HG03095 (cell line): ENCODE results near the gene RBCK1.
"Not testable (repeated sequence)": the region's sequence is repeated elsewhere in the genome, so short reads cannot be mapped to it uniquely, and the experiment has no call there.

Experiments used
- ATAC-seq: cut with Tn5 transposase; IDR thresholded peaks from one replicate; pipeline ENCODE4 v1.9.1; 2021; ENCODE audit warnings: moderate library complexity; ENCODE audit not compliant: unreplicated experiment

RBCK1 gene

DNA sequence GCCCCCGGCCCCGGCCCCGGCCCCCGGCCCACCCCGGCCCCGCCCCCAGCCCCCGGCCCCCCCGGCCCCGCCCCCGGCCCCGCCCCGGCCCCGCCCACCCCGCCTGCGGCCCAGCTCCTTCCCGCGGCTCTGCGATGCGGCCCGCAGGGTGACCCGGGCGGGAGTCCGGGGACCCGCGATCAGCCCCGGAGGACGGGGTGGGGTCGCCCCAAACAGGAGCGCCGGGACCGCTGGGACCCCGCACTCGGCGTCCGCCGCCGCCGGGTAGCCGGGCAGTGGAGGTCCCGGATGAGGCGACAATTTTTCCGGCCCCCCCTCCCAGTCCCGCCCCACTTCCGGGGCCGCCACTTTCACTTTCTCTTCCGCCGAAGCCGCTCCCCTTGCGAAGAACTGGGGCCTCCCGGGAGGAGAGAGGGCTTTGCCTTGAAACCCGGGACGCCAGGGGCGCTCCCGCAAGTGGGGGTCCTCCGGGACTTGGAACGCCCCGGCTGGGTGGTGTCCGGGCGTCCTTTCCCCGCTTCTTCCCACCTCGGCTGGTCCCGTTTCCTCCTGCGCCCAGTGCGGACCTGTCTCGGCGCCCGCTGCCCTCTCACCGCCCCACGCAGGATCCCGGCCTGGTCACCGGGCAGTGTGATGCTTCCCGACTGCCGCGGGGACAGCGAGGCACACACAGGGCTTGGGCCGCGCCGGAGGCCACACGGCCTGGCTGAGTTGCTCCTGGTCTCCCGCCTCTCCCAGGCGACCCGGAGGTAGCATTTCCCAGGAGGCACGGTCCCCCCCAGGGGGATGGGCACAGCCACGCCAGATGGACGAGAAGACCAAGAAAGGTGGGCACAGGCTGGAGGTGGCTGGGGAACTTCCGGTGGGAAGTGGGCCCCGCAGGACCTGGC, at the start of gene RBCK1:
TSS of gene RBCK1 (plus strand) at position 347 of the 890 bp plus-strand sequence. CDS start at position 806, 459 bp downstream.
- ATAC-seq, result peak; percentile 67

DNA sequence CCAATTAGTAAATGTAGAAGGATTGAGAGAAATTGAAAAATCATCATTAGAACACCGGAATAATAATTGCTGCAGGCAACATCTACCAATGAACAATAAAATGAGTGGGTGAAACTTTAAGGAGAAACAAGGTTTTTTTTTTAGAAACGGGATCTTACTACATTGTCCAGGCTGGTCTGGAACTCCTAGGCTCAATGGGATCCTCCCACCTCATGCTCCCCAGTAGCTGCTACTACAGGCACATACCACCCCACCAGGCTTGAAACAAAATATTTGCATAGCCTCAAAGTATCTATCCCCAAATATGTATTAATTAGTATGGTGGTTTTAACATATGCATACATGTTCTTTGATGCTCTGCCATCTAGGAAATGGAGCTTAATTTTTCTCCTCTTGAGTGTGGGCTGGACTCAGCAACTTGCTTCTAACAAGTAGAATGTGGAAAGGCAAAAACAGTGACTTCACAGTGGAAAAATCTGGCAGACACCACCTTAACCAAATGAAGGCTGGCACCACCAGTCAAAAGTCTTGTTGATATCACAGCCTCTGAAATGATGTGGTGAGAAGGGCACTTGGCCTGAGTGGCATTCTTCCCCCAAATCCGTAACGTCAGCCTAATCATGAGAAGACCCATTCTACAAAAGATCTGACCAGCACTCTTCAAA, 49.1 kb upstream of the RBCK1 start:
- ATAC-seq, result no peak

DNA sequence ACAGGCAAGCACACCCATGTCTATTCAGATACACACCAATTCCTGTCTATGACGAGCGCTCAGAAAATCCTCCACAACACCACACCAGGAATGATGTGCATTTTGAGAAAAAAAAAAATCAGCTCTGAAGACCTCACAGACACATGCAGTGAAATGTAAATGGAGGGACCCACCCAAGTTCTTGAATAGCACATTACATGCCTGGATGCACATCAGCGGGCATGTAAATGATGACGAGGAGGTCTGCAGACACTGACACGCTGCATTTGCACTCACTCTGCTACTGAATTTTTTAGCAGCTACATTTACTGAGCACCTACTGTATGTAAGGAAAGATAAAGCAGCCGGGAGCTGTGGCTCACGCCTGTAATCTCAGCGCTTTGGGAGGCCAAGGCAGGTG, 46.5 kb upstream of the RBCK1 start:
- no peak for ATAC-seq

DNA sequence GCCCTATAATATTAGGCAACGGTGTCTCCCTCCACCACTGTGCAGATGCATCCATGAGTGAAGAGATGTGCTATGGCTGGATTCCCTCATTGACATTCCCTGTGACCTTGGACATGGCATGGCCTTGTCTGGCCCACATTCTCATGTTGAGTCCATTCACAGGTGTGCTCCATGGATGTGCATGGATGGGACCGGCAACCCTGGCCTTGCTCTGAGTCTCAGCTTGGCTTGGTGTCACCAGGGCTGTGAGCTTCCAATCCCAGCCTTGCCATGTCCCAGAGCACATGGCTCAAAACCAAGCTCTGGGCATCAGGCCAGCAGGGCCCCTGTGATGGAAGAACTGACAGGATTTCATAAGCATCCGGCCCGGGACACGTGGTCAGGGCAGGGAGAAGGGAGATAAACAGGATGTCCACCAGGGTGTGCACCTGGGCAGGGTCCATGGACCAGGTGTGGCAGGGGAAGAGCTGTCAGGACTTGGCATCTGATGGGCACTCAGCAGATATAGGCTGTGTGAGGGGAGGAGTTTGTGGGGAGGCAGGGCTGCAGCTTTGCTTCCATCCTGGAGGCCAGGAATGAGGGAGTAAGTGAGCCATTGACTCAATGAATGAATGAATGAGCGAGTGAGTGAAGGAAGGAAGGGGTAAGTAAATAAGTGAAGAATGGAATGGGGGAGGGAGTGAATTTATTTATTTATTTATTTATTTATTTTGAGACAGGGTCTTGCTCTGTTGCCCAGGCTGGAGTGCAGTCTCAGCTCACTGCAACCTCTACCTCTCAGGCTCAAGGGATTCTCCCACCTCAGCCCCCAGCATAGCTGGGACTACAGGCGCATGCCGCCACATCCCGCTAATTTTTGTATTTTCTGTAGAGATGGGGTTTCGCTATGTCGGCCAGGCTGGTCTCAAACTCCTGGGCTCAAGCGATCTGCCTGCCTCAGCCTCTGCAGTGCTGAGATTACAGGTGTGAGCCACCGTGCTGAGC, 45.5 kb upstream of the RBCK1 start:
- no peak for ATAC-seq

DNA sequence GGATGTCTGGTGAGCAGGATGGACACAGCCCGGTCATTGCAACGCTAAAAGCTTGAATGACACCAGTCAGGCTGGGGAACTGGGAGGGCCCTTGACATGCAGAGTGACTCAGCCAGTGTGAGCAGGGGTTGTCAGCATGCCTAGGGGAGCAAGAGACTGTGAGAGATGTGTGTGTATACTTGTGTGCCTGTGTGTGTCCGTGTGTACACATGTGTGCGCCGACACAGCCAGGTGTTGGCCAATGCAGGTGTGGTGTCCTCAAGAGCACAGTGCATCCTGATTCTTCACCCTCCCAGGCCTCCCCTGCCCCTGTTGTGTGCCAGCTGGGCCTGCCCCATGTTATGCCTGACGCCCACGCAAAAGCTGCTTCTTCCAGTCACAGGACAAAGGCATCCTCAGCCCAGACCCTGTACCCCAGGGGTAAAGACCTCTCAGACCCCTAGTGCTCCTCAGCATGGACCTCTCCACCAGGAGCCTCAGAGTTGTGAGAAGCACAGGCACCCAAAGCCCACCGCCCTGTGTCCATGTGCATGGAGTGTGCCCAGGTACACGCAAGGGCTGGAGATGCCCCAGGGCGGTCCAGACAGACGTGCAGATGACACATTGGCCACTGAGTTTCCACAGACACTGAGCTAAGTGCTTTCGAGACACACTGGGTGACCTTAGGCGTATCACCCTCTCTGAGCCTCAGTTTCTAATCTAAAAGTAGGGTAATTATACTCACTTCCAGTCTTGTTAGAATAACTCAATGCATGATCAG, 44.6 kb upstream of the RBCK1 start:
- no peak for ATAC-seq

DNA sequence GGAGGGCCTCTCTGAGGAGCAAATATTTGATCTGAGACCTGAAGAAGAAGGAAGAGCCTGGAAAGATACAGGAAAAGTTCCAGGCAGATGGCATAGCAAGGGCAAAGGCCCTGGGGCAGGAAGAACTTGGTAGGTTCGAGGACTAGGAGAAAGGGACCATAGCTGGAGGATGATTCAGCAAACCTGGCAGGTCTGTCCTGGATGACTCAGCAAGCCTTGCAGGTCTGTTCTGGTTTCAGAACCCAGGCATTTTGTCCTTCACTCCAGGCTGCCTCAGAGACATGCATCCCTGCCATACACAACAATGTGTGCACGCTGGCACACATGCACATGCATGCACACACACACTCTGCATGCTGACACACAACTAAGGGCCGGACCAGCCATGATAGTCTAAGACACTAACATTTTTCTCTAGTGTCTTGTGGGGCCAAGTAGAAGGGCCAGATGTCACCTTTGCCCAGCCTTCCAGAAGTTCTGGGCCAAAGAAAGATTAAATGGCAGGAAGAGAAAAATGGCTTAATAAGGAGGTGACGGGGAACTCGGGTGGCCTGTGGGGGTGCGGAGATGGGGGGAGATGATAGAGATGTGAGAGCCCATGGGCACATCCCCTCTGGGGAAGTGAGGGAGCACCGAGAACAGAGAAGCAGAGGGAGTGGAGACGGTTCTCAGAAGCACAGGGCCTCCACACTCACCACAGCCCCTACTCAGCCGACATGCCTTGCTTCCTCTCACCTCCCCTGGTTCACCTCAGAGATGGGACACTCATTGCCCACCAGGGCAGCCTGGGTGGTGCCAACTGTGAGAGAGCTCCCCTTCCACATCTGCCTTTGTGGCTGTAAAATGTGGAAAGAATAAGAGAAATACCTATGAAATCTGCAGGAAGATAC, 42.9 kb upstream of the RBCK1 start:
- no peak for ATAC-seq

DNA sequence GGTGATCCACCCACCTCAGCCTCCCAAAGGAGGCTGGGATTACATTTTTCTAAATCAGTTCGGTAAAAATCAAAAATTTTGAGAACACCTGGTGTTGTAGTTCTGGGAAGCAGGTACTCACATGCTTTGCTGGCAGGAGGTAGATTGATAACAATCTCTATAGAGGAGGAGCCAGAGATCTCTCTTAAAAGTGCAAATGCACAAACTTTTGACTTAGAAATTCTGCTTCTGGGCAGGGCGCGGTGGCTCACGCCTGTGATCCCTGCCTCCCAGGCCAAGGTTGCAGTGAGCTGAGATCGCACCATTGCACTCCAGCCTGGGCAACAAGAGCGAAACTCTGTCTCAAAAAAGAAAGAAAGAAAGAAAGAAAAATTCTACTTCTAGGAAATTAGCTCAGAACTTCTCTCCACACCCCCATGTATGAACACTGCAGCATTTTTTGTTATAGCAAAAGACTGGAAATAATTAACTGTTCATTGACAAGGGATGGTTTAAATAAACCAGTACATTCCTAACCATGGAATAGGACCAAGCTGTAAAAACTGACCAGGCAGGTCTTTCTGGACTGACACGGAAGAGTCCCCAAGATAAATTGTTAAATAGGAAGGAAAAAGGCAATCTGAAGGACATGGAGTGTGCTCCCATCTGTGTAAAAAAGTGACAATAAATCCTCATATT, 41.9 kb upstream of the RBCK1 start:
- no peak for ATAC-seq

DNA sequence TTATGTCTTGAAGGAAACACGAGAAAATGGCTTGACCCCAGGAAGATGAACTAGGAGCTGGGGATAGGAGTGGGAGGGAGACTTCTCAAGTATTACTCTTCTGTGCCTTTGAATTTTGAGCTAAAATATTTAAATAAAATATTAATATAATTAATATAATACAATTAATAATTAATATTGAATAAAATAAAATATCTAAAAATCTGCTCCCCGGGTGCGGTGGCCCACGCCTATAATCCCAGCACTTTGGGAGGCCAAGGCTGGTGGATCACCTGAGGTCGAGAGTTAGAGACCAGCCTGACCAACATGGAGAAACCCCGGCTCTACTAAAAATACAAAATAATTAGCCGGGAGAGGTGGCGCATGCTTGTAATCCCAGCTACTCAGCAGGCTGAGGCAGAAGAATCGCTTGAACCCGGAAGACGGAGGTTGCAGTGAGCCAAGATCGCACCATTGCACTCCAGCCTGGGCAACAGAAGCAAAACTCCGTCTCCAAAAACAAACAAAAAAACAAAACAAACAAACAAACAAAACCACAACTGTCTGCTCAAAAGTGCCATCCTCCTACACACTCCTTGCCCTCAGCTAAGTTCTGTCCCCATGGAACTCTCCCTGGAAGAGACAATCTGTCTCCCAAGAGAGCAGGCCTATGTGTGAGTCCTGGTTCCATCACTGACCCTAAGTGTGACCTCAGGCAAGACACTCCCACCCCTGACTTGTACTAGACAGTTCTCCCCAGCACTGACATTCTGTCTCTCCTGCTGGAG, 41.2 kb upstream of the RBCK1 start:
- no peak for ATAC-seq

DNA sequence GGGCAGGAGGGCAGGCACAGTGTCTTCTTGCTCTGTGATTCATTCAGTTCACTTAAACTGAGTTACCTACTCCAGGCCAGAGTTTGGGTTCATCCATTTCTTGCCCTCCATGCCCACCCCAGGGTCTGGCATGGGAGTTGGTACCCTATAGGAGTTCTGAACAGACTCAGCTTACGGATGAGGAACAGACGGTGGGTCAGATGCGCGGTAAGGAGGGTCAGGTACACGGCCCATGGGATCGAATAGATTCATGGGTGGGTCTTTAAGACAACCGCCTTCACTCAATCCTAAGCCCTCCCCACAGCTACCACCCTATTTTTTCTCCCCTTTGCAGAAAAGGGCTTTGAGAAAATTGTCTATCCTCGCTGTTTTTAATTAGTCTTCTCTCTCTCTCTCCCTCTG, 40.6 kb upstream of the RBCK1 start:
- no peak for ATAC-seq

DNA sequence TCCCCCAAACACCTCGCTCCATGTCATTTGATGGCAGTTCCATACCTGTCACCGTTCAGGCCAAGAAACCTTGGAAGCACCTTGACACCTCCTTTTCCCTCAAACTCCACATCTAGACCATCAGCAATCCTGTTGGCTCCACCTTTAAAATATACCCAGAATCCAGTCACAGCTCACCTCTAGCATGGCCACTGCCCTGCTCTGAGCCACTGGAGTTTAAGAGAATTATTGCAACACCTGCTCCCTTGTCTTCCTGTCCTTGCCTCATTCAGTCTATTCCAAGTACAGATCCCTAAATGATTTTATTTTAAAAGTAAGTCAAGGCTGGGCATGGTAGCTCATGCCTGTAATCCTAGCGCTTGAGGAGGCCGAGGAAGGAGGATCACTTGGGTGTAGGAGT, 39.2 kb upstream of the RBCK1 start:
- ATAC-seq, result no peak

DNA sequence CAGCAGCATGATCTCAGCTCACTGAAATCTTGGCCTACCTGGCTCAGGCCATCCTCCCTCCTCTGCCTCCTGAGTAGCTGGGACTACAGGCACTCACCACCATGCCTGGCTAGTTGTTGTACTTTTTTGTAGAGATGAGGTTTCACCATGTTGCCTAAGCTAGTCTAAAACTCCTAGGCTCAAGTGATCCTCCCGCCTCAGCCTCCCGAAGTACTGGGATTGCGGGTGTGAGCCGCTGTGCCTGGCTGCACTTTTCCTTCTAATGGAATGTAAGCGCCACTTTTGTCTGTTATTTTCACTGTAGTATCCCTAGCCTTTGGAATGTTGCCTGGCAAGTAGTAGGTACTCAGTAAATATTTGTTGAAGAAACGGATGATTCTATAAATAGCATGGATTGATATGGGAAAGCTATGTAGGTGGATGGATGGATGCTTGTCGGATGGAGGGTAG, 37.9 kb upstream of the RBCK1 start:
- ATAC-seq, result no peak

DNA sequence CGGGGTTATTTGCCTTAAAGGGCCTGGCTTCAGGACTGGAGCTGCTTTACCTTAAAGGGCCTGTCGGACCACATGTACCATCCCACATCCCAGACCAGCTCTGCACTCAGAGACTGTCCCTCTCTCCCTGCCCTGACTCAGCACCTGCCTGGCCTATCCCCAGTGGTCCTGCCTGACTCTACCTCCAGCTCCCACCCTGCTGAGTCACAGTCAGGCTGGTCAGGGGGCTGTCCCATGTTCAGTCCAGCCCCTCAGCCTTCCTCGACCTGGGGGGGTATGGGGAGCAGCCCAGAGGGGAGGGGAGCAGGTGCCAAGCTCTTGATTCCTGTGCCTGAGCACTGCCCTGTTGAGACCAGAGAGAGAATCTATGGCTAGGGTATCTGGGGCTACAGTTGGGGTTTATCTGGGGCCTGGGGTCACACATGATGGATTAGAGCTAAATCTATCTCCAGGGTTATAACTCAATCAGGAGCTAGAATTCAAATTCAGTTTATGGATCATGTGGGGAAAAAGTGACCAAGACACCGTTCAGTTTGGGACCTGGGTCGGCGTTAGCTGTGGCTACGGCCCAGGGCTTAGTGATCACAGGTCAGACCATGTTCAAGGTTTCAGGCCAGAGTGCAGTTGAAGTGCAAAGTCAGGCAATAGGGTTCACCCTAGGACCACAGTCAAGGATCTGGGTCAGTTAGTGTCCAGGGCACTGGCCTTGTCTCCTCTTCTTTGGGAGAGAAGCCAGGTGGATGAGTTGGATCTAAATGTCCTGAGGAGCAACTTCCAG, 36.9 kb upstream of the RBCK1 start:
- no peak for ATAC-seq

DNA sequence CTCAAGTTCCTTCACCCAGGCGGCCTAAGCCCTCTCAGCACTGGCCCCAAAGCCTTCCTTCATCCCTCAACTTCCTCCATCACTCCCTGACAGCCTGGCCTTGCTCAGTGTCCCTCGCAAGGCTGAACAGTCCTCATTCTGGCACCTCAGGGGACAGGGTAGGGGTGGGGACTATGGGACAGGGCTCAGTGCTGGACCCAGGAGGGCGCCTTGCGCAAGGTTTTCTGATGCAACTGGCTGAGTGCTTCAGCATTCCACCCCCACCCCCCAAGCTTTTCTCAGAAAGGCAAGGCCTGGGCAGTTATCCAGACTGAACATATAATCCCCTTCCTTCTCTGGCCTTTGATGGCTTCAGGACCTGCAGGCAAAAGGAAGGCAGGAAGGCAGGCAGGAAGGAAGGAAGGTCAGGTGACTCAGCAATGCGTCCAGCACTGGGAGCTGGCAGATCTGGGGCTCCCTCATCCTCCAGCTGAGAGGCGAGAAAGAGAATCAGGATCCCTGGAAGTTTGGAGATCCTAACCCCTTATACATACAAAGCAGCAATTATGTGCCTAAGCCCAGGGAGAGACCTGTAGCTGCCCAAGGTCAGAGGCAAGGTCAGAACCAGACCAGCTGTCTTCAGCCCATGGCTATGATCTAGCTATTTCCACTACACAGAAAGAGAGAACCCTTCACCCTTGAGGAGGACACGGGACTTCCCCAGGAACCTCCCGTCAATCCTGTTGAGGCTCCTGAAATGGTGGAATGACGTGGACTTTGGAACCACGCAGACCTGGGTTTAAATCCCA, 36.1 kb upstream of the RBCK1 start:
- no peak for ATAC-seq

DNA sequence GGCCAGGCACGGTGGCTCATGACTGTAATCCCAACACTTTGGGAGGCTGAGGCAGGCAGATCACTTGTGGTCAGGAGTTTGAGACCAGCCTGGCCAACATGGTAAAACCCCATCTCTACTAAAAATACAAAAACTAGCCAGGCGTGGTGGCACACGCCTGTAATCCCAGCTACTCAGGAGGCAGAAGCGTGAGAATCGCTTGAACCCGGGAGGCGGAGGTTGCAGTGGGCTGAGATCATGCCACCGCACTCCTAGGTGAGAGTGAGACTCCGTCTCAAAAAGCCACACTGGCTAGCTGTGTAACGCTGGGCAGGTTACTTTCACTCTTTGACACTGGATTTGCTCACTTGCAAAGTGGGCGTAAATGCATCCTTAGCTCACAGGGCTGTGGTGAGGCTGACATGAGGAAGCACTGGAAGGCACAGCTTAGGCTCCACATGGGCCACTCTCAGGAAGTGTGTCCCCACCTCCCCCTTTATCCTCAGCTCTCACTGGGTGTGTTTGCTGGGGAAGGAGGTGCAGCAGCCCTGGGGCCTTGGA, 35.5 kb upstream of the RBCK1 start:
- not testable (repeated sequence) for ATAC-seq

DNA sequence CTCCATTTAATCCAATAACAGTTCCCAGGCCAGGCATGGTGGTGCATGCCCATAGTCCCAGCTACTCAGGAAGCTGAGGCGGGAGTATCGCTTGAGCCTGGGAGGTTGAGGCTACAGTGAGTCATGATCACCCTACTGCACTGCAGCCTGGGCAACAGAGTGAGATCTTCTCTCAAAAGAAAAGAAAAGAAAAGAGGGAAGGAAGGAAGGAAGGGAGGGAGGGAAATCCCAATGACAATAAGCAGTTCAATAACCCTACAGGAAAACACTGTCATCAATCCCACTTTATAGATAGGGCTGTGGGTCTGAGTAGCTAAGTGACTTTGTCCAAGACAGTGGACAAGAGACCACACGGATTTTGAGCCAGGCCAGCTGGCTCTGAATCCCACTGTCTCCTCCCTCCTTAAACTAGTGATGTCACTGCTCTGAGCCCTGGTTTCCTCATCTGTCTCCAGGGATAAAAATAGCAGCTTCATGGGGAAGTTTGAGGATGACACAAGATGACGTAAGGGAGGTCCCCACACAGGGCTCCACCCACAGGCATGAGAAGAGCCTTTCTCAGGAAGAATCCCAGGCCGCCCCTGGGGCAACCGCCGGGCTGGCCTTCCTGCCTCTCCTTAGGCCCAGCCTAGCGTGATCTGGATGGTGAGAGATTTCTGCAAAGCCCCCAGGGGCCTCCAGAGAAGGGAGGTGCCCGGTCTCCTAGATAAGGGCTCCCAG, 34.8 kb upstream of the RBCK1 start:
- no peak for ATAC-seq
